ENCODE results near the gene CAPRIN2.

GRCh38 chr12:30726647-30727046 lies 28.1 kb downstream of the CAPRIN2 start:
- TF ChIP-seq CTCF (conservative IDR thresholded peaks at IDR 0.05 in 1 of 2, IDR thresholded peaks at IDR 0.05 in 1 of 2; ENCODE audit: low read depth in 1 of 2, low read length in 2 of 2): no peak
- TF ChIP-seq EZH2 (IDR thresholded peaks at IDR 0.05; ENCODE audit: low read length, missing control alignments): no peak
